HG03159 (cell line): ENCODE measurements around the gene DNM3.

Experiments
- ATAC-seq: cut with Tn5 transposase; IDR thresholded peaks from one replicate; pipeline ENCODE4 v1.9.1; 2021; ENCODE audit warnings: mild to moderate bottlenecking, moderate library complexity; ENCODE audit not compliant: unreplicated experiment

Gene DNM3

GRCh38 chr1:172219966-172220365 is 378.7 kb downstream of the DNM3 start:
- ATAC-seq: no peak

GRCh38 chr1:172220376-172220775 is 379.1 kb downstream of the DNM3 start:
- no peak for ATAC-seq

- ATAC-seq: no peak
Measured at GRCh38 chr1:172221436-172221835, 380.1 kb downstream of the DNM3 start.

GRCh38 chr1:172224871-172225270 is 383.6 kb downstream of the DNM3 start:
- ATAC-seq: no peak

GRCh38 chr1:172229942-172230341 is 388.6 kb downstream of the DNM3 start:
- ATAC-seq: no peak

GRCh38 chr1:172230526-172230925 is 389.2 kb downstream of the DNM3 start:
- no peak for ATAC-seq

- ATAC-seq: no peak
Measured at GRCh38 chr1:172236958-172237357, 395.7 kb downstream of the DNM3 start.

- ATAC-seq: no peak
Measured at GRCh38 chr1:172238158-172238557, 396.9 kb downstream of the DNM3 start.

GRCh38 chr1:172238965-172239364 is 397.7 kb downstream of the DNM3 start:
- ATAC-seq: no peak

- ATAC-seq: no peak
Measured at GRCh38 chr1:172239901-172240300, 398.6 kb downstream of the DNM3 start.

GRCh38 chr1:172241540-172241939 is 400.2 kb downstream of the DNM3 start:
- ATAC-seq: no peak

GRCh38 chr1:172244865-172245264 is 403.6 kb downstream of the DNM3 start:
- no peak for ATAC-seq

- ATAC-seq: no peak
Measured at GRCh38 chr1:172245788-172246187, 404.5 kb downstream of the DNM3 start.

- ATAC-seq: no peak
Measured at GRCh38 chr1:172246521-172247390, 405.5 kb downstream of the DNM3 start.

- ATAC-seq: no peak
Measured at GRCh38 chr1:172251486-172251885, 410.2 kb downstream of the DNM3 start.

GRCh38 chr1:172252321-172252720 is 411.0 kb downstream of the DNM3 start:
- no peak for ATAC-seq

GRCh38 chr1:172252958-172253357 is 411.7 kb downstream of the DNM3 start:
- no peak for ATAC-seq

GRCh38 chr1:172254521-172255222 is 413.4 kb downstream of the DNM3 start:
- ATAC-seq: no peak

- ATAC-seq: no peak
Measured at GRCh38 chr1:172255223-172255560, 413.9 kb downstream of the DNM3 start.

GRCh38 chr1:172265905-172266304 is 424.6 kb downstream of the DNM3 start:
- no peak for ATAC-seq

- no peak for ATAC-seq
Measured at GRCh38 chr1:172266528-172267174, 425.4 kb downstream of the DNM3 start.

- no peak for ATAC-seq
Measured at GRCh38 chr1:172268237-172268636, 426.9 kb downstream of the DNM3 start.
